Measurements from ENCODE around the gene UGT1A6.
"Not testable (repeated sequence)": the region's sequence is repeated elsewhere in the genome, so short reads cannot be mapped to it uniquely, and the experiment has no call there.

The UGT1A6 gene

GRCh38 chr2:233692648-233693047, at the start of gene UGT1A6:
Gene UGT1A6 (plus strand): TSS chr2:233692890. CDS start chr2:233693005, 115 bp downstream.
- no peak for DNase-seq (ENCODE audit: low read depth)

- no peak for DNase-seq (ENCODE audit: low read depth)
These were observed 49.6 kb upstream of the UGT1A6 start for GRCh38 chr2:233643128-233643527.

- DNase-seq (ENCODE audit: low read depth), result not testable (repeated sequence)
These were observed 46.7 kb upstream of the UGT1A6 start for GRCh38 chr2:233646033-233646432.

GRCh38 chr2:233650981-233651380, 41.7 kb upstream of the UGT1A6 start:
- DNase-seq (ENCODE audit: low read depth), result no peak

GRCh38 chr2:233651430-233651829, 41.3 kb upstream of the UGT1A6 start:
- DNase-seq (ENCODE audit: low read depth), result no peak

- no peak for DNase-seq (ENCODE audit: low read depth)
These were observed 38.2 kb upstream of the UGT1A6 start for GRCh38 chr2:233654501-233654900.

- DNase-seq (ENCODE audit: low read depth), result no peak
These were observed 37.6 kb upstream of the UGT1A6 start for GRCh38 chr2:233655043-233655442.

- DNase-seq (ENCODE audit: low read depth), result not testable (repeated sequence)
These were observed 36.7 kb upstream of the UGT1A6 start for GRCh38 chr2:233655943-233656342.

- no peak for DNase-seq (ENCODE audit: low read depth)
These were observed 36.2 kb upstream of the UGT1A6 start for GRCh38 chr2:233656443-233656842.

GRCh38 chr2:233658610-233659009, 34.1 kb upstream of the UGT1A6 start:
- DNase-seq (ENCODE audit: low read depth), result no peak

GRCh38 chr2:233663911-233664310, 28.8 kb upstream of the UGT1A6 start:
- no peak for DNase-seq (ENCODE audit: low read depth)

GRCh38 chr2:233668605-233669260, 24.0 kb upstream of the UGT1A6 start:
- DNase-seq (ENCODE audit: low read depth), result no peak

- DNase-seq (ENCODE audit: low read depth), result no peak
These were observed 21.2 kb upstream of the UGT1A6 start, which contains the start of gene UGT1A9 for GRCh38 chr2:233671290-233672161. Gene UGT1A9 (plus strand): TSS chr2:233671898. CDS start chr2:233671935, 37 bp downstream.

- no peak for DNase-seq (ENCODE audit: low read depth)
These were observed 19.8 kb upstream of the UGT1A6 start for GRCh38 chr2:233672886-233673285.

- DNase-seq (ENCODE audit: low read depth), result no peak
These were observed 18.8 kb upstream of the UGT1A6 start for GRCh38 chr2:233673896-233674295.

- DNase-seq (ENCODE audit: low read depth), result no peak
These were observed 18.4 kb upstream of the UGT1A6 start for GRCh38 chr2:233674314-233674713.

- DNase-seq (ENCODE audit: low read depth), result no peak
These were observed 17.7 kb upstream of the UGT1A6 start for GRCh38 chr2:233674995-233675394.

GRCh38 chr2:233676046-233676445, 16.6 kb upstream of the UGT1A6 start:
- DNase-seq (ENCODE audit: low read depth), result no peak

- no peak for DNase-seq (ENCODE audit: low read depth)
These were observed 13.5 kb upstream of the UGT1A6 start for GRCh38 chr2:233679196-233679595.

GRCh38 chr2:233680361-233681045, 12.2 kb upstream of the UGT1A6 start:
- DNase-seq (ENCODE audit: low read depth), result no peak

- DNase-seq (ENCODE audit: low read depth), result no peak
These were observed 11.1 kb upstream of the UGT1A6 start, which contains the start of gene UGT1A7 for GRCh38 chr2:233681521-233682099. Gene UGT1A7 (plus strand): TSS chr2:233681901. CDS start chr2:233681938, 37 bp downstream.

GRCh38 chr2:233684640-233685039, 8.1 kb upstream of the UGT1A6 start:
- DNase-seq (ENCODE audit: low read depth), result no peak

Data from GM04504 (cell line).